Adrenal gland (tissue), 12 donors: Measurements from ENCODE around the gene CALU. TPM values are rescaled to one million over a fixed set of nuclear protein-coding genes. Genes with fewer than 3 reads are reported as not detected.

Experiments
- DNase-seq, 7 donors: peaks; one replicate each; pipeline ENCODE4 v3.0.0-alpha.2; 2019 to 2020
- H3K27ac ChIP-seq, 5 donors: fragments of 200-600 bp; sonication (generic) in 4 of 5; 1 replicate in 3 of 5; 2 replicates in 2 of 5; pipeline versions ENCODE4 v1.5.1 to v1.8.0; 2016 to 2020; ENCODE audit warnings: mild to moderate bottlenecking in 1 of 5
- H3K27me3 ChIP-seq: fragments of 200-600 bp; 2 replicates; pipeline ENCODE4 v1.8.0; 2021
- H3K36me3 ChIP-seq, 2 donors: fragments of 200-600 bp; replicated peaks in 1 of 2; 1 replicate in 1 of 2; 2 replicates in 1 of 2; pipeline versions ENCODE4 v1.5.1 to v1.8.0; 2018 to 2022
- H3K4me1 ChIP-seq, 2 donors: fragments of 200-600 bp; replicated peaks in 1 of 2; 1 replicate in 1 of 2; 2 replicates in 1 of 2; pipeline versions ENCODE4 v1.5.1 to v1.8.0; 2018 to 2021
- H3K4me3 ChIP-seq, 4 donors: fragments of 200-600 bp; sonication (generic) in 3 of 4; one replicate each; pipeline ENCODE4 v1.5.1; 2016 to 2018
- H3K9me3 ChIP-seq, 3 donors: fragments of 200-600 bp; sonication (generic) in 1 of 3; replicated peaks in 1 of 3; 1 replicate in 2 of 3; 2 replicates in 1 of 3; pipeline versions ENCODE4 v1.5.1 to v1.8.0; 2016 to 2021
- CTCF ChIP-seq, 6 experiments: fragments of 450-650 bp in 4 of 6; fragments of 200-600 bp in 2 of 6; sonication (generic) in 1 of 6; IDR thresholded peaks; 1 replicate in 5 of 6; 2 replicates in 1 of 6; pipeline versions ENCODE4 v1.5.1 to v1.8.0; 2016 to 2021; ENCODE audit warnings: antibody characterized with exemption in 6 of 6, mild to moderate bottlenecking in 2 of 6, moderate library complexity in 1 of 6
- POLR2A ChIP-seq, 2 donors: fragments of 450-650 bp; IDR thresholded peaks; one replicate each; pipeline ENCODE4 v1.6.1; 2017; ENCODE audit warnings: antibody characterized with exemption in 2 of 2, mild to moderate bottlenecking in 2 of 2, moderate library complexity in 1 of 2
- WGBS, 4 donors: extraction: QIAGEN DNeasy Blood & Tissue Kit in 2 of 4; methylation state at CpG; one replicate each; pipeline versions ENCODE4 v1.1.5 to v1.1.7; 2013 to 2017; 5-methylcytosine and 5-hydroxymethylcytosine counted together
- intact Hi-C, 2 donors: fragments of 100-400 bp; cut with DNase I; formaldehyde crosslinking; loops; one replicate each; pipeline versions ENCODE4 v1.14.1 to v1.15.0; 2022 to 2023
- polyA plus RNA-seq, 3 donors: library from polyadenylated mRNA; stranded (reverse); fragments of 200-250 nt in 2 of 3; fragments of 350-450 nt in 1 of 3; fragmentation: Illumina TruSeq in 1 of 3; extraction: RNeasy Lipid Tissue Mini Kit (QIAGEN cat#74804) in 1 of 3; gene quantifications; one replicate each; pipeline ENCODE4 v1.2.3, GENCODE V29; 2013 to 2014
- total RNA-seq, 9 donors: library from RNA; depleted of rRNA in 4 of 9; stranded (reverse); fragments of >200 nt in 4 of 9; fragments of 120-200 nt in 1 of 9; fragmentation: NEBNext Ultra II Directional in 1 of 9; extraction: Animal tissue kit (Norgen Biotek cat#: 25700) in 1 of 9; gene quantifications; one replicate each; pipeline versions ENCODE4 v1.1.0 to v1.2.4, GENCODE V29; 2013 to 2023
- donor health status: healthy with polysubstance abuse.
- donor health status: Bipolar disorder and iron deficiency.
- donor health status: DM: yes; HTN: yes; CAD: no.
- donor health status: DM: no; HTN: no; CAD: no.
- donor health status: DM: no; HTN: no; CAD: no.
- donor health status: DM: yes; HTN: yes; CAD: no.

CALU gene
- total and polyA plus RNA-seq, 12 donors: 16.0 to 199 (median 86.9) TPM

DNA sequence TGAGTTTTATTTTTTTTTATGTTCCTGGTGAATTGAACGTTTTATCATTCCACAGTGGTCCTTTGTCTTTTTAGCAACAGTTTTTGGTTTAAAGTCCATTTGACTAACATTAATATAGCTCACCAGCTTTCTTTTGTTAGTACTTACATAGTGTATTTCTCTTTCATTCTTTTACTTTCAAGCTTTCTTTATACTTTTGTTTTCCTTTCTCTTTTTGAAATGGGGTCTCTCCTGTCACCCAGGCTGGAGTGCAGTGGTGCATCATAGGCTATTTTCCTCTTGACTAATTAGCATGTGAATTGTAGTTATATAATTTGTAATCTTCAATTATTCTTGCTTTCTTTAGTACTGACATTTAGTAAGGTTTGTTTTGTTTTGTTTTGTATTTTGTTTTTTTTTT lies 39.3 kb upstream of the CALU start:
- Histone ChIP-seq H3K9me3 (no peaks in the 10 kb centered on the region), H3K4me1 (peaks cover 0 to 4% of the 10 kb centered on the region in 2 donors), H3K27ac (no peak overlapping the region), H3K4me3 (no peak overlapping the region), H3K36me3 (no peaks in the 10 kb centered on the region), H3K27me3 (peaks cover 19% of the 10 kb centered on the region)
- intact Hi-C loops: no loop called here
- 48 to 66% (median 60%) methylated on average over 1 of the region's 1 CpG for WGBS, 4 donors
- DNase-seq: no peak
- TF ChIP-seq CTCF (IDR thresholded peaks at IDR 0.05): no peak
- no peak for TF ChIP-seq POLR2A (IDR thresholded peaks at IDR 0.05)

GRCh38 chr7:128701062-128701785 lies 37.9 kb upstream of the CALU start:
- 65 to 78% (median 73%) methylated on average over 6 of the region's 6 CpGs for WGBS, 4 donors
- no peak for TF ChIP-seq POLR2A (IDR thresholded peaks at IDR 0.05)
- TF ChIP-seq CTCF (IDR thresholded peaks at IDR 0.05): no peak
- Histone ChIP-seq H3K36me3 (no peaks in the 10 kb centered on the region), H3K9me3 (no peaks in the 10 kb centered on the region), H3K4me3 (no peak overlapping the region), H3K27ac (no peak overlapping the region), H3K27me3 (peaks cover 19% of the 10 kb centered on the region), H3K4me1 (peaks cover 0 to 4% of the 10 kb centered on the region in 2 donors)
- no peak for DNase-seq
- intact Hi-C loops: no loop called here

DNA sequence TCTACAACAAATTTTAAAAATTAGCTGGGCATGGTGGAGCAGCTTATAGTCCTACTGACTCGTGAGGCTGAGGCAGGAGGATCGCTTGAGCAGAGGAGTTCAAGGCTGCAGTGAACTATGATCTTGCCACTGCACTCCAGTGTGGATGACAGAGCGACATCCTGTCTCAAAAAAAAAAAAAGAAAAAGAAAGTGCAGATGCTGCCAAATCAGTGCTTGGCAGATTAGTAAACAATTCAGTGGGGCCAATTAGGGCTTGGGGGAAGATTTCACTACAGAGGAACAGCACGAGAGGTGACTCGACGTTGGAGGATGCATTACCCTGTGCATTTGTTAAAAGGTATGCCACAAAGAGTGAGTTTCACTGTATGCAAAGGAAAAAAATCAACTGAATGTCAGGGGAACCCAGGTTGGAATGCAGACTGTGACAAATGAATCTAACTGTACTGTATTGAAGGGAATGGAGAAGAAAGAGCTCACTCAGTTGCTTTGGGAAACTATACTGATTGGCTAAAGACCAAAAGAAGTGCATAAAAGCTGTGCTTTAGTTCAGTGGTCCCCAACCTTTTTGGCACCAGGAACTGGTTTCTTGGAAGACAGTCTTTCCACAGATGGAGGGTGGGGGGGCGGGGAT lies 35.4 kb upstream of the CALU start:
- no peaks in the 10 kb centered on the region for H3K4me1 ChIP-seq
- H3K27ac ChIP-seq: no peak overlapping the region
- peak in 1 of 7 donors; percentile 29 for DNase-seq
- WGBS, 4 donors: 28 to 54% (median 41%) methylated on average over 7 of the region's 7 CpGs
- peaks cover 2% of the 10 kb centered on the region for H3K27me3 ChIP-seq
- intact Hi-C loops: no loop called here
- TF ChIP-seq CTCF (IDR thresholded peaks at IDR 0.05): no peak
- no peaks in the 10 kb centered on the region for H3K36me3 ChIP-seq
- no peak overlapping the region for H3K4me3 ChIP-seq
- H3K9me3 ChIP-seq: no peaks in the 10 kb centered on the region

DNA sequence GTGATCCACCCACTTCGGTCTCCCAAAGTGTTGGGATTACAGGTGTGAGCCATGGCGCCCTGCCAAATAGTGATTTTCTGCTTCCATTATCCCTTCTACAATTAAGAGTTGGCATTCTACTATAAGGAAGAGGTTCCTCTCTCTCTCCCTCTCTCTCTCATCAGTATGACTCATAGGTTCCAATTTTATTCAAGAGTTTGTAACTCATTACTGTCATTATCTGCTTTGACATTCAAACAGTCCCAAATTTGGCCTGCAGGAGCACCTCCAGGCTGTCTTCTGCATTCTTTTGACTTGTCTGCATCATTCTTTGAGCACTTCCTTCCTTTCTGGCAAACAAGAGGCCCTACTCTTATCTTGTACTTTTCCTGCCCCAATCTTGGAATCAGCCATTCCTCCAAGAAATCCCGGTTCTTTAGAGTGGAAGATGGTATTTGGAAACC lies 33.2 kb upstream of the CALU start:
- Histone ChIP-seq H3K27me3 (no peaks in the 10 kb centered on the region), H3K4me1 (no peaks in the 10 kb centered on the region), H3K27ac (no peak overlapping the region), H3K4me3 (no peak overlapping the region), H3K9me3 (no peaks in the 10 kb centered on the region), H3K36me3 (no peaks in the 10 kb centered on the region)
- no peak for DNase-seq
- no peak for TF ChIP-seq POLR2A (IDR thresholded peaks at IDR 0.05)
- TF ChIP-seq CTCF (IDR thresholded peaks at IDR 0.05): no peak
- intact Hi-C loops: no loop called here
- 77 to 82% (median 80%) methylated on average over 3 of the region's 3 CpGs for WGBS, 4 donors
